Measurements from ENCODE around the gene TMEM147.

- TF ChIP-seq, protein P1, sequence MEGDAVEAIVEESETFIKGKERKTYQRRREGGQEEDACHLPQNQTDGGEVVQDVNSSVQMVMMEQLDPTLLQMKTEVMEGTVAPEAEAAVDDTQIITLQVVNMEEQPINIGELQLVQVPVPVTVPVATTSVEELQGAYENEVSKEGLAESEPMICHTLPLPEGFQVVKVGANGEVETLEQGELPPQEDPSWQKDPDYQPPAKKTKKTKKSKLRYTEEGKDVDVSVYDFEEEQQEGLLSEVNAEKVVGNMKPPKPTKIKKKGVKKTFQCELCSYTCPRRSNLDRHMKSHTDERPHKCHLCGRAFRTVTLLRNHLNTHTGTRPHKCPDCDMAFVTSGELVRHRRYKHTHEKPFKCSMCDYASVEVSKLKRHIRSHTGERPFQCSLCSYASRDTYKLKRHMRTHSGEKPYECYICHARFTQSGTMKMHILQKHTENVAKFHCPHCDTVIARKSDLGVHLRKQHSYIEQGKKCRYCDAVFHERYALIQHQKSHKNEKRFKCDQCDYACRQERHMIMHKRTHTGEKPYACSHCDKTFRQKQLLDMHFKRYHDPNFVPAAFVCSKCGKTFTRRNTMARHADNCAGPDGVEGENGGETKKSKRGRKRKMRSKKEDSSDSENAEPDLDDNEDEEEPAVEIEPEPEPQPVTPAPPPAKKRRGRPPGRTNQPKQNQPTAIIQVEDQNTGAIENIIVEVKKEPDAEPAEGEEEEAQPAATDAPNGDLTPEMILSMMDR (IDR thresholded peaks at IDR 0.05 in 4 of 5, conservative IDR thresholded peaks at IDR 0.05 in 1 of 5): no peak
- no peak for TF ChIP-seq POLR2A (IDR thresholded peaks at IDR 0.05)
These were observed 21.1 kb upstream of the TMEM147 start for GRCh38 chr19:35524181-35524837.

Data from gastrocnemius medialis (tissue), 4 donors.